K562 (cell line): Measurements from ENCODE around the gene TNNT1.

Experiments
- BRF1 ChIP-seq: IDR thresholded peaks from 3 replicates; pipeline ENCODE4 v1.6.1; 2011; ENCODE audit warnings: borderline replicate concordance, mild to moderate bottlenecking; ENCODE audit not compliant: insufficient read length; ENCODE audit errors: extremely low read depth
- ESRRA ChIP-seq: fragments of 450-650 bp; IDR thresholded peaks from 2 replicates; pipeline ENCODE4 v1.6.1; 2014; ENCODE audit warnings: low read depth, mild to moderate bottlenecking, moderate library complexity, borderline replicate concordance
- HNRNPK ChIP-seq: fragments of 200-400 bp; formaldehyde crosslinking; IDR thresholded peaks from one replicate; pipeline ENCODE4 v1.6.1; 2018; ENCODE audit warnings: mild to moderate bottlenecking, low read depth, low read length; ENCODE audit not compliant: poor library complexity, severe bottlenecking
- ZKSCAN1 ChIP-seq: fragments of 150-350 bp; IDR thresholded peaks from 2 replicates; pipeline ENCODE4 v1.6.1; 2016; ENCODE audit warnings: low read depth, low read length

DNA sequence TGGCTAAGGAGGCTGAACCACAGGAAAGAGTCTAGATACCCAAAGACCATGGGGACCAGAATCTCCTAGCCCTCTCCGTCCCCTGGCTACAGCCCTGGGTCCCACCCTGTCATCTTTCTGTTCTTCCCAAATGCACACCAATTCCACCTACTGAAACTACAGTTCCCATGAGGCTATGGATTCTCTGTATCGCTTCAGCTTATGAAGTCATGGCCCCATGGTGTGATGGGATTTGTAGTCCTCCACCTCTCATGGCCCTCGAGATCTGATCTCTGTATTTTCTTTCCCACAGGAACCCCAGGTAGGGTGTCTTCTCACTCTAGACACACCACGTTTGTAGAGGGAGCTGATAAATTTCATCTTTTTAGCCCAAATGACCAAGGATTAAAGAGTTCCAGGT, 48.5 kb upstream of the TNNT1 start:
- no peak for TF ChIP-seq HNRNPK
- no peak for TF ChIP-seq ZKSCAN1
- no peak for TF ChIP-seq ESRRA
- no peak for TF ChIP-seq BRF1
